Cerebellar nuclear complex (tissue), 1 donor: ENCODE results near the gene RIGI.
A peak's percentile ranks its signal among the peaks of the same experiment; 100 is the strongest.
"Not testable (repeated sequence)": the region's sequence is repeated elsewhere in the genome, so short reads cannot be mapped to it uniquely, and the experiment has no call there.

ENCODE experiments used
- DNase-seq, 2 experiments: peaks; one replicate each; lab custom pipeline; 2025; lab: John Stamatoyannopoulos, UW

The RIGI gene

GRCh38 chr9:32526041-32526706, at the start of gene RIGI:
Gene RIGI (minus strand): TSS chr9:32526196. CDS start chr9:32526166, 30 bp downstream.
- DNase-seq, result peak; percentile 12 to 38

DNA sequence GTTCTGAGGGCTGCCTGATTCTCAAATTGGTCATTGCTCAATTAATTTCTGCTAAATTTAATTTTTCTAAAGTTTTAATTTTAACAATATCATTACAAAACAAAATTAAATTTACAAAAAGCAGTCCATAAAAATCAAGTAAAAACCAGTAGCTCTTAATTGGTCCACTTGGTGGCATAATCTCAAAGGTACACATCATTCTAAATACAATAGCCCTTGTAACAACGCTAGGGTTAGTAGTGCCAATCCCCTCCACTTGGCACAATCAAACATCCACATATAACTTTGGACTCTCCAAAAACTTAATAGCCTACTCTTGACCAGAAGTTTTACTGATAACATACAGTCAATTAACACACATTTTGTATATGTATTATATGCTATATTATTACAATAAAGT, 48.9 kb upstream of the RIGI start:
- DNase-seq, result no peak

- DNase-seq, result no peak
Measured at GRCh38 chr9:32573821-32574220, 47.8 kb upstream of the RIGI start.

DNA sequence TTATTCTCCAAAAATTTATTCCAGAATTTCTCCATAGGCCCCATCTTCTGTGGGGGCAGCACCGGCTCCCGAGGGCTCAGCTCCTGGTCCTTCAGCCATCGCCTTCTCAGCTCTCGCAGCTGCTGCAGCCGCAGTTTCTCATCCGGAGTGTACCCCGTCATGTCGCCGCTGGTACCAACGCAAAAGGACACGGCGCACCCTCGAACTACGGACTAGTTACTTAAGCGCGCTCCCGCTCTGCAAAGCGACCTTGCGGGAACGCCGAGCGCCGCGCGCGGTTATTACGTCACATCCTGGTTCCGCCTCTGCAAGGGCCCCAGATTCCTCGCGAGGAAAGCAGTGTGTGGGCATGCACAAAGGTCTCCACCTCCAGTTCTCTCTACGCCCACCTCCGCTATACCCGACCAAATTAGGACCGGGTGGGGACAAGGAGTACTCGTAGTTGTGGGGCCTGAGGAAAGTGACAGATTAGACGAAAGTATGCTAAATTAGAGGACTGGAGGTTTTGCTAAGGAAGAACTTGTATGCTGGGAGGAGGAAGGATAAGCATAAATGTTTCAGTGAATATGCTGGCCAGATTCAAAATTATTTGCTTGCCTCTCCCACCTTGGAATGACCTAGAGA, 47.0 kb upstream of the RIGI start, which contains the start of gene NDUFB6:
TSS of gene NDUFB6 (minus strand) at position 260 of the 624 bp plus-strand sequence. CDS start at position 161, 99 bp downstream.
- peak; percentile 42 to 57 for DNase-seq

- DNase-seq, result no peak
Measured at GRCh38 chr9:32571969-32572899, 46.2 kb upstream of the RIGI start.

- DNase-seq, result no peak
Measured at GRCh38 chr9:32570262-32570661, 44.3 kb upstream of the RIGI start.

- no peak for DNase-seq
Measured at GRCh38 chr9:32566770-32567169, 40.8 kb upstream of the RIGI start.

DNA sequence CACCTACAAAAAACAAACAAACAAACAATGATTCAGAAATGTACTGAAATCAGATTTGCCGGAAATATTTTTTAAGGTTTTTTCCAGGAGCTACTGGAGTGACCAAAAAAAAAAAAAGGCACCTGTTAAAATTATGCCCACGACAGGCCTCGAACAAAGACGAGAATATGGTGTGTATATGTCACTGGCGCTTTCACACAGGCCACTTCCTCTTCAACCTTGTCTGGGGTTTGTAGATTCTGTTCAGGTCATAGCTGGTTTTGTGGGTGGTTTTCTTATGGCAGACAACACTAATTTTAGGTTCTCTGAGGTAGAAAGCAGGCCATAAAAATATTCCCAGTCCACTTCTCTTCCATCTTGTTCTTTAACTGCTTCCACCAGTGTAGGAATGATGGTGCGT, 40.0 kb upstream of the RIGI start:
- no peak for DNase-seq

DNA sequence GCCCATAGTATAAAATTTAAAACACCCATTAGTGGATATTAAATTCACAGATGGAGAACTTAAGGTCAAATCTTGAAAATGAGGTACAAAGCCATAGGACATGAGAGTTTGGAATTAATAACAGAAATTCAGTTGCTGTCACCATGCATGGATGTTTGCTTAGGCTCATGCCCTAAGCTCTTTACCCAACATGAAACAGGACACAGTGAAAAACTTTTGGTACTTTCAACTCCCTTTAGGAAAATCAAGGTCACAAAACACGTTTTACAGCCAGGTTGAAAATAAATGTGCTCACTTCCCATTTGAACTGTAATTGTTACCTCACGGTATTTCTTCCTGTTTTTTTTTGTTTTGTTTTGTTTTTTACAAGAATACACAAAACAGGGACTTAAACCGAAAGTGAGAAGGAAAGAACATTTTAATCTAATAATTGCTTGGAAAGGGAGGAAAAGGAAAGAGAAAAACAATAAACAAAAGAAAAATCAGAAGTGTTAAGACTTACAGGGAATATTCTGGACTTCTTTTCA, 32.5 kb upstream of the RIGI start:
- no peak for DNase-seq

DNA sequence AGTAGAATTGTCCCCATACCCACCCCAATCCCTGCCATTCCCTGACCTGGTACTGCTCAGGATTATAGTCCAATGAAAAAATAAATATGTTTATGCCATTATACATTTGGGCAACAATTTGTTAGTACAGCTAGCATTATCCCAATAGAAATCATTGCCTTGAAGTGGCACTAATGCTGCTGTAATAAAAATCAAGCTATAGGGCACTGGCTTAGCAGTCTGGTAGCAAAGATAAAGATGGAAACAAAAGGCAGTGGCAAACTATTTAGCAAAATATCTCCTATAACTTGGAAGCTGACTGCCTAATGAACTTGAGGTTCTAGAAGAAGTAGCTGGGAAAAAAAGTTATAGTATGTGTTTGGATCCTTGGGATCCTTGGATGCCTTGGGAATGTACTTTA, 28.6 kb upstream of the RIGI start:
- DNase-seq, result no peak

DNA sequence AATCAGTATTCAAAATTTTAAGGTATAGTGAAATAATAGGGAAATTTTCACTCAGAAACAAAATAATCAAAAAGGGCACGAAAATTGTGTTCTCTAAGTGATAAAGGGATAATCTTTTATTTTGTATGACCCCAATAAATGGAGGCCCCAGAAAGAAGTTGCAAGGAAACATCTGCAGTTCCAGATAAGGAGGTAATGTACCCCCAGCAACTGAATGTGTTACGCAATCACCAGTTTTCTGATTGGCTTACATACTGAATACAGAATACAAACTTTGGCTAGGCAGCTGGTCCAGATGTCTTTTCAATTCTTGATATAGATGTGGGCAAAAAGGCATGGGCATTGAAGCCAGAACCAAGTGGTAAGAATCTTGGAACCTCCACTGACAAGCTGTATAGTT, 28.1 kb upstream of the RIGI start:
- DNase-seq, result no peak

- peak; percentile 48 to 72 for DNase-seq
Measured at GRCh38 chr9:32552172-32552872, 26.3 kb upstream of the RIGI start, which contains the start of the genes SMIM27 and TOPORS. Gene SMIM27 (plus strand): TSS chr9:32552327. CDS start chr9:32552435, 108 bp downstream. Gene TOPORS (minus strand): TSS chr9:32552586. CDS start chr9:32552436, 150 bp downstream.

DNA sequence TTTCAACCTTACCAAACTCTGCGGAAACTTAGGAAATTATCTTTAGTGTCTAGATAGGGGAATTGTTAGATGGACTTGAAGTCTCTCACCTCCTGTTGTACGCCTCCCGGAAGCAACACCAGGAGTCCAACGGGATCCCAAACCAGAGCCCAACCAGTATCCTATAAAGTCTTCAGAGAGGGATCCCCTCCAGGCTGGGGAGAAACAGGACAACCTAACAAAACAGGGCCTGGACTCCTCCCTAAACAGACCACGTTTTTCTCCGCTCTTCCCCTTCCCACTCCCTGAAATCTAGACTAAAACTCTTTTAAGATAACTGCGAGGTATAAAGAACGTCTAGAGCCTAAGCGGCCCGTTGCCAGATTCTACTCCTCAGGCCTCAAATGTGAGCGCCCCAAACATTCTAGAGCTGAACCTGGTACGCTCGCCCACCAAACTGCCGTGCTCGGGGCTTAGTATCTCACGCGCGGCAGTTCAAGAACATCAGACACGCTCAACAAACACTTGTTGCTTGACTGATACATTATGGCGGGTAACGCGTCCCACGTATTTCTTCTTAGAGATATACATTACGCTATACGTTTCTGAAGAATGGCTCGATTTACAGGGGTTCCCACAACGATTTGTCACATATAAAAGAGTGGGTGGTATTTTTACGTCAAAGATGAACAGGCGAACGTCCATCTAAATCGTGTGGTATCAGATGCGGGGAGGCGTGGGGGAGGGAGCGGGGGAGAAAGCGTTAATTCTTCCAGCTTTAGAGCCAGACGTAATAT, 25.5 kb upstream of the RIGI start:
- no peak for DNase-seq

DNA sequence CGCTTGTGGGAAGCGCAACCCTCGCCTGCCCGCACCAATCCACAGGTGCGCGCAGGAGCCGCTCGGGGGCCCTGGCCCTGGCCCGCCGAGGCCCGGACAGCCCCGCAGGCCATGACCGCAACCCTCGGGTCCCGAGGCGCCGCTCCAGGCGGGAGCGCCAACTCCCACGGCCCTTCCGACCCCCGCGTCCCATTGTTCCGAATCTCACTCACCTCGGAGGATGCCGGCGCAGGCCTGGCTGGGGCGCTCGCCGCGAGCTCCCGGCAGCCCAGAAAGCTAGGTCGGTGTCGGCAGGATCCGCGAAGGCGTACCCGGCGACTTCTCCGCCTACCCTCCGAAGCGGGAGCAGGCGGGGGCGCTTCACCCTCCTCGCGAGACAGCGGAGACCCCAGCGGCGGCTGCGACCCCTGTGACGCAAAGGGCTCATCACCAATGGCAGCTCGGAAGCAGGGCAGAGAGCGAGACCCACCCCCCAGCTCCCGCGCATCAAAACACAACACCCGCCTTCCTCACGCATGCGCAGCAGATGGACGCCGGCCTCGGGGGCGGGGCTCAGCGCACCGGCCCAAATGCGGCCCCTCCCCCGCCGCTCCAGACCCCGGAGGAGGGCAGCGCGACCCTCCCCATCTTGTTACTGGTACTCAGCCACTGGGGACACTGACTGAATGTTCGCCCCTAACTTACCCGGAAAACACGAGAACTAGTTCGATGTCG, 24.7 kb upstream of the RIGI start:
- DNase-seq, result peak; percentile 33 to 88

DNA sequence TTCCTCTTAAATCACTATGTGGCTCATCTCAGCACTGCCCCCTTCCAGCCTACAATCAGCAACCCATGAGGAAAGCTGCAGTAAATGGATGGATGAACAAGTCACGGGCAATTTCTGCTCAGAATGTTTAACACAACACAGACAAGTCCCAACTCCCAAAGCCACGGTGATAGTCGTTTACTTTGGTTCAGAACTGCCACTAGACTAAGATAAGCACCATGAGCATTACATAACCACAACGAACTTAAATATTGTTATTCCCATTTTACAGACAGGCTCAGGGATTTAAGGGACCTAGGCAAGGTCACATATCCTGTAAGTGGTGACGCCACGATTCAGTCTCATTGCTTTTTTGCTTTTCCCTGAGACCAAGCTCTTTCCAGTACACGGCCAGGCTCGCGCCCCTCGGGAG, 24.2 kb upstream of the RIGI start:
- no peak for DNase-seq

GRCh38 chr9:32548213-32548612, 22.2 kb upstream of the RIGI start:
- DNase-seq, result not testable (repeated sequence)

DNA sequence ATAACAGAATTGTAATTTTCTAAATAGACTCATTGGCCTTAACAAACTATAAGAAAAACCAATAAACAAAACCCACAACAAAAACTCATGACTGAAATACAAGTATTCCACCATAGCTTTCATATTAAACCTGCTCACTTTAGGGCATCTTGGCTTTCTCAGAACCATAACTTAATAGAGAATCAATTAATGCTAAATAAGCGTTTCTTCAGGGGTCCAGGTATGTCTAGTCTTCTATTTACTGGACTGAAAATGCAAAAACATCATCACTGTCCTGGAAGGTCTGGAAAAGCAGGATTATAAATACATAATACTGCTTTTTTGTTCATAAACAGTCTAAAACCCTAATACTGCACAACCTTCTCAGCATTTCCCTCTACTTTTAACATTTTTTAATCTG, 19.9 kb upstream of the RIGI start:
- no peak for DNase-seq

- DNase-seq, result no peak
Measured at GRCh38 chr9:32543047-32543446, 17.1 kb upstream of the RIGI start.

GRCh38 chr9:32533816-32534215, 7.8 kb upstream of the RIGI start:
- no peak for DNase-seq

- no peak for DNase-seq
Measured at GRCh38 chr9:32533336-32533735, 7.3 kb upstream of the RIGI start.
